GM21576 (cell line): ENCODE results near the gene HECA.
"Not testable (repeated sequence)": the region's sequence is repeated elsewhere in the genome, so short reads cannot be mapped to it uniquely, and the experiment has no call there.

Source experiments
- ATAC-seq: cut with Tn5 transposase; IDR thresholded peaks from one replicate; pipeline ENCODE4 v1.9.1; 2021; ENCODE audit warnings: mild to moderate bottlenecking, moderate library complexity; ENCODE audit not compliant: unreplicated experiment

Gene HECA

DNA sequence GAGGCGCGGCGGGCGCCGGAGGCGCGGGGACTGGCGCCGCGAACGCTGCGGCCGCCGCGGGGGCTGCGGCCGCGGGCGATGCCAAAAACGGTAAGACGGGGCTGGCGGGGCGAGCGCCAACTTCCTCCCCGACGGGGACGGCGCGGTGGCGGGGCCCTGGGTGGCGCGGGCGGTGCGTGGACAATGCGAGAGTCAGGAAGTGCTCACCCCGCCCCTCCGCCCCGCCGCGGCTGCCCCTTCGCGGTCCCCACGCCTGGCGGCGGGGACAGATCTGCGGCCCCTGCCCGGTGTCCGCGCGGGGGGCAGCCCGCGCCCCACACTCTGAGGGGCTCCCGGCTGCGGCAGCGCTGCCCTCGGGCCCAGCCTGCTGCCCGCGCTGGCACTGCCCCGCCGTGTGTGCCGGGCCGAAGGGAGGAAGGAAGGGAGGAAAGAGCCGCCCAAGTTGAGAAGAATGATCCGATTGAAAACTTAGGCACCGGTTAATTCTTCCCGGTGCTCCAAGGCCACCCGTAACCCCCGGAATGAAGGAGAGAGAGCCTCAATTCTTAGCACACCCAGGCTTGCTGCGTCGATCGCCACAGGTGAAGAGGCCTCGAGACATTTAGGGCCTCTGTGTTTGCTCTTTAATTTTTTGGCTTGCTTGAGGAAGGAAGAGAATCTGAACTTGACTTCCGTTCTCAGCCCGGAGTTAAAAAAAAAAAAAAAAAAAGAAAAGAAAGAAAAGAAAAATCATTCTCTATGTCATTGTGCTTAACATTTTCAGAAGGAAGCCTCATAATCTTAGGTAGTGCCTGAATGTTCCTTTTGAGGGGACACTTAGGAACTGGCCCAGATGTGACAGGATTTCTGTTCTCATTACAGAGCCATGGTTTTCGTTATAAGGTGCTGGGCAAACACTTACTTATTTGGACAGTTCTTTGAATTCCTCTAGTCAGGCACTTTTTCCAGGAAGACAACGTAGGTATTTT is 982 bp downstream of the HECA start:
- peak; percentile 36 for ATAC-seq

DNA sequence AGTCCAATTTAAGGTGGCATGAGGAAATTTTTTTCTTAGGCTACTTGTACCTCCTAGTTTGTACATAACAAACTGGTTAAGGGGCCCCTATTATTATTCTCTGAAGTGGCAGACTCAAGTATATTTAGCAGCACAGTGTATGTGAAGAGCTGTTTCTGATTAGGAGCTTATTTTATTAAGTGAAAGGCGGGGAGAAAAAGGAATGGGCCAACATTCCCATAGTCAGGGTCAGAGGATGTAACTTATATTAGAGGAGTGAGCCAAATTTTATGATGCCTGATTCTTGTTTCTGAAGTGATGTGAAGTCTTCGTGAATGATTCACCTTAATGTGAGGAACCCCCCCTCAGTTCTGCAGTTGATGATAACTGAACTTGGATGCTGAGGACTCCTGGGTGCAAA is 2.8 kb downstream of the HECA start:
- ATAC-seq: no peak

DNA sequence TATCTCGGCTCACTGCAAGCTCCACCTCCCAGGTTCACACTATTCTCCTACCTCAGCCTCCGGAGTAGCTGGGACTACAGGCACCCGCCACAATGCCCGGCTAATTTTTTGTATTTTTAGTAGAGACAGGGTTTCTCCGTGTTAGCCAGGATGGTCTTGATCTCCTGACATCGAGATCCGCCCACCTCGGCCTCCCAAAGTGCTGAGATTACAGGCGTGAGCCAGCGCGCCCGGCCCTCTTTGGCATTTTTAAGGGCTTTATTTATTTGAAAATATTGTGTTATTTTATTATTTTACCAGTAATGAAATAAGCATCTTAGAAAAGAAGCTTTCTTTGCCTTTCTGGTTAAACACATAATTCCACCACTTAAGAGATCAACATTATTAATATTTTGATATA is 6.0 kb downstream of the HECA start:
- ATAC-seq: not testable (repeated sequence)

DNA sequence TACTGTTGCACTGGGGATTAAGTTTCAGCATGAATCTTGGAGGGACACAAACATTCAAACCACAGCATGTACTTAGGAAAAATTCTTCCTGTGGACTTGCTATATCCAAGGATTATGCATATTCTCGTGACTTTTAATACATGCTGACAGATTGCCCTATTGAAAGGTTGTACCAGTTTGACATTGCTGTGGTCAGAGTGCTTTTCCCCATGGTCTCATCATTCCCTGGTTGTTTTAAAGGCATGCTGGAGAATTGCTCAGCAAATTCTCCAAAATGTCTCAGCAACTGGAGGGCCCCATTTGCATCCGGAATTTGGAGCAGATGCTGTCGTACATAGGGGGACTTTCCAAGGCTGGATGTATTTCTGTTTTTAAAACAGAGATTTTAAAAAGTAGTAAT is 7.4 kb downstream of the HECA start:
- no peak for ATAC-seq

DNA sequence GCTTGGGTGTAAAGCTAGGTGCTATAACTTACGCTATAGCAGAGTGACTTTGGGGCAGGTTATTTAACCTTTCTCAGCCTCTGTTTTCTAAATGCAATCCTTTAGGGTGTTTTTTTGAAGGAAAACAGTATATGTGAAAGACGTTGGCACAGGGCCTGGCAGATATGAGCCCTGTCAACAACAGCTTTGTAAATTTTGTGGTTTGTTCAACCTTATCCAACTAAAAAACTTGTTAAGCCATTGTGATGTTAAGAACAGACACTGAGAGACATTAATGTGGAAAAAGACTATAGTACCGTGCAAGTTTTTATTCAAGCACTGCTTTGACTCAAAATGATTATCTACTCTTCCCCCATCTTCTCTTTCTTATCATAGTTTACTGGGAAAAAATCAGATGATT is 8.2 kb downstream of the HECA start:
- no peak for ATAC-seq

DNA sequence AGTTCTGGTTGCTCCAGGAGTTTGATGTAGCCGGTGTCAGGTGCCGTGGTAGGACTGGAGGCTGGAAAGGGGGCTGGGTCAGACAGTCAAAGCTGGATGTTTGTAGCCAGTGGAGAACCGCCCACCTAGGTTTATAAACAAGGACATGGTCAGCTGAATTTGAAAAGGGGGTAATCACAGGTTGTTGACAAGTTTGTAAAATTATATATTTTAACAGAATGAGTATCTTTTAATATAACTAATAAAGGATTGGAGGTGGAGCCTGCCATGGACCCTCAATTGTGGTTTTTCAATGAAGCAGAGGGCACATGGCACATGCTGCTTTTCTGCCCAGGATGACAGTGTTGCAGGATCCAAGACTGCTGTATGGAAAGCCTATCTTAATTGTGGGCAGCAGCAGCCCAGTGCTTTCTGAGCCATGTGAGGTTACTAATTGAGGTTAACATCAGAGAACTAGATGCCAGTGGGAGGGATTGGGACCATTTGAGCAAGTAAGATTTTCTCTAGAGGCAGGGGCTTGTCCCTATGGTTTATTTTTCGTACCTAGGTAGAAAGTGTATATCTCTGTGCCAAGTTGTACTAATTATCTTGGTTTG is 9.7 kb downstream of the HECA start:
- no peak for ATAC-seq

DNA sequence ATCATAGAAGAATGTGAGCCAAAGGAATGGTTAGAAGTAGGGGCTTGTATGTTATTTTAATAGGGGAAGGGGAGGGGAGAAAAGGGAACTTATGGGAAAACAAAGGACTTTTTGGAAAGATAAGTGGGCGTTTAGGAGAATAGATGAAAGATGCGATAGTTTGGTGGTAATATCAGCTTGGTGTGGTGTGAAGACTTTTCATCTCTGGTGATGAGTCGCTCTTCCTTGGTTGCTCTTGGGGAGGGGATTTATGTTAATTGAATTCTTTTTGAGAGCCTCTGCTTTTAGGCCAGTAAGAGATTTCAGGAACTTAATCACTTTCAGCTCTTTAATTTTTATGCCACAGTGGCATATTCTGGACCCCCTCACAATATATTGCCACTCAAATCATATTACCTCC is 10.8 kb downstream of the HECA start:
- no peak for ATAC-seq

DNA sequence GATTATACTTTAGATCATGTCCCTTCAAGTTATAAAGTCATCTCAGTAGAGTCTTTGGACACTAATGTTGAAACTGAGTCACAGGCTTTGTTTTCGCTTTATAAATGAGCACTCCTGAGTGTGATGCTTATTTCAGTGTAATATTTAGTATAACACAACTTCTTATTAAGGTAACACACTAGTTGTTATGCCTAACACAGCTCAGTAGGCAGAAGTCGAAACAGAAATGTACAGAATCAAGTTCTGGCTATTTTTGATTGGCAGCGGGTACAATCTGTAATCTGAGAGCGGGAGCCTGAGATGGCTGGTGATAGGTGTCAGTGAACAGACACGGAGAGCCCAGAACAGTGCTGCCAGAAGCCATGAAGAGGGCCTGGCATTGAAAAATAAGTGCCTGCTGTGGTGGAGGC is 11.4 kb downstream of the HECA start:
- no peak for ATAC-seq

DNA sequence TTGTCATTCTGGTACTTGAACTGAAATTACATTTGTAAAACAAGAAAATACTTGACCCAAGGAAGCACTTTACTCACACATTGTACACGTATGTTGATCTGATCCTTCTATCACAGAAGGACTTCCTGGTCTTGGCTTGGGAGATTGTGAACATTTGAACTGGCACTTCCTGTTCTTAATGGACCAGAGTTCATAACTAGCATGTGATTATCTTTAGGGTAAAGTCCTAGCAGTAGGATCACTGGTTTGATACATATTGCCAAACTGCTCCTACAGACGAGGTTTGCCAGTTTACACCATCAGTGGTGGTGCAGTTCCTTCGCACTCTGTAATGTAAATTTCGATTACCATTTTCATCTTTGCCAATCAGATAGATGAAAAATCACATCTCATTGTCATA is 12.7 kb downstream of the HECA start:
- ATAC-seq: no peak

DNA sequence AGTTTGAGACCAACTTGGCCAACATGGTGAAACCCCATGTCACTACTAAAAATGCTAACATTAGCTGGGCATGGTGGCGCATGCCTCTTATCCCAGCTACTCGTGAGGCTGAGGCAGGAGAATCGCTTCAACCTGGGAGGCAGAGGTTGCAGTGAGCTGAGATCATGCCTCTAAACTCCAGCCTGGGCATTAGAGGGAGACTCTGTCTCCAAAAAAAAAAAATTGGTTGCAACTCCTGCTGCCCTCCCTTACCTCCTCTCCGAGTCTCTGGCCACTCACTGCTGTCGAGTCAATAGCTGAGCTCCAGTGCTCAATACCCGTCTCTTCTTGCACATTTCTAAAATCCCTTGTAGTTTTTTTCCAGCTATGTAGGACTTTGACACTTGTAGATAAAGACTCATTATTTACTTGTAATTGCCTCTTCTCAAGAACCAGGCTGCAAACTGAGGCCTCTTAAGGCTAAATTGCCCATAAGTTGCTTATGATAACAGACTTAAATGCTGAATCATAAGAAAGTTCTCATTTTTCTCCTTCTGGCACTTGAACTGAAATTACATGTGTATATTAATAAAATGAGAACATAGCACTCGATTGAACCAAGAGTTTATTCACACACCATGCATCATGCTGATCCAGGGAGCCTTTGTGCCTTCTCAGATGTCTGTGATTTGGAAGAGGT is 13.8 kb downstream of the HECA start:
- no peak for ATAC-seq

DNA sequence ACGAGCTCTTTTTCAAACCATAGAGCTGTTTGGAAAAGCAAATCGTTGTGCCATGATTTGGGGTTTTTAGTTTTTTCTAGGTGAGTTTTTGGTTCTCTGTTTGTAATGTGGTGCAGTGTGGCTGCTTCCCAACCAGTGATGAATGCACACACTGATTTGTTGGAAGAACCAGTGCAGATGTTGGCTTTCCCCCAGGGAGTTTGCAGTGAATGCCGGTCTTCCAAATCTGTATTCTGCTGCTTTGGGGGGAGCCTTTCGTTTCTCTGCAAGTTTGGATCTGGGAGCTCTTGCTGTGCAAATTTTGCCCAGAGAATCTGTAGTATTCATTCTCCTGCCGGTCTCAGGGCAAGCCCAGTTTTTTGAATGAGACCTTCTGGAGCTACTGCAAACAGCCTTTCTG is 14.5 kb downstream of the HECA start:
- ATAC-seq: no peak

DNA sequence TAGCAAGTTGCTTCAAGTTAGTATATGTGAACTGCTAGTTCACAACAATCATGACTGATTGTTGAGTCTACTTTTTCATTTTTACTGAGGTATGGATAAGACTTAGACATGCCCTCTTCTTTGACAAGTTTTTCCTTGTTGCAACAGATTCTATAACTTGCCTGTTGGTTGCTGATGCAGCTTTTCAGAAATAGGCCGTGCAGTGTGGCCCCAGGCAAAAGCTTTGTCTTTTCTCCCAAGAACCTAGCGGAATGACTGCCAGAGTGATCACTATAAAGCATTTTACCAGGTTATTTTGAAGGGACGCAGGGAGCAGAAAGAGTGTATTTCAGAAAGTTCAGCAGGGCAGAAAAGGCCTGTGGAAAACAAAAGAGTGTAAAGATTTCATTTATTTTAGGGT is 16.0 kb downstream of the HECA start:
- no peak for ATAC-seq

DNA sequence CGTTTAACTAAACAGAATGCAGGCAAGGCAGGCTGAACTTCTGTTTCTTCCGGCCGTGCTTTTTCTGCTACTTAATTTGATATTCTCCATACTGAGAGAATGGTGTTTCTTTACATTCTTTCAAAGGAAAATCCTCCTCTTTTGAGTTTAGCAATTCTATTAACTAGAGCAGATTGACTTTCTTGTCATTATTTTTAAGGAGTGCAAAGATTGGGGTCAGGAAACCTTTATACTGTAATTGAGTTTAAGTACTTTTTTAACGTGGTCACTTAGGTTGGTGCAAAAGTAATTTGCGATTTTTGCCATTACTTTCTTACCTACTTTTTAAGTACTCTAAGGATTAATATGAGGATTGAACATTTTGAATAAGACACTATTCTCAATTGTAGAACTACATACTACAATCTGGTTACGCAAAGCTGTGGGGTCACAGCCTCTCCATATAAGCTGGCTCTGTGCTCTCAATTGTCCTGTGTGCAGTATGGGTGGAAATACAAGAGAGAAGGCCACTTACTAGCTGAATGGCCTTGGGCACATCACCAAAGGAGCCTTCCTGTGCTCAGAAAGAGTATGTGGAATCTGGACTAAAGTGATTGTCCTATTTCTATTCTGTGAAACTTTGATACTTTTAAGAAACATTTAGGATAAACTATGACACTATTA is 16.7 kb downstream of the HECA start:
- ATAC-seq: no peak

DNA sequence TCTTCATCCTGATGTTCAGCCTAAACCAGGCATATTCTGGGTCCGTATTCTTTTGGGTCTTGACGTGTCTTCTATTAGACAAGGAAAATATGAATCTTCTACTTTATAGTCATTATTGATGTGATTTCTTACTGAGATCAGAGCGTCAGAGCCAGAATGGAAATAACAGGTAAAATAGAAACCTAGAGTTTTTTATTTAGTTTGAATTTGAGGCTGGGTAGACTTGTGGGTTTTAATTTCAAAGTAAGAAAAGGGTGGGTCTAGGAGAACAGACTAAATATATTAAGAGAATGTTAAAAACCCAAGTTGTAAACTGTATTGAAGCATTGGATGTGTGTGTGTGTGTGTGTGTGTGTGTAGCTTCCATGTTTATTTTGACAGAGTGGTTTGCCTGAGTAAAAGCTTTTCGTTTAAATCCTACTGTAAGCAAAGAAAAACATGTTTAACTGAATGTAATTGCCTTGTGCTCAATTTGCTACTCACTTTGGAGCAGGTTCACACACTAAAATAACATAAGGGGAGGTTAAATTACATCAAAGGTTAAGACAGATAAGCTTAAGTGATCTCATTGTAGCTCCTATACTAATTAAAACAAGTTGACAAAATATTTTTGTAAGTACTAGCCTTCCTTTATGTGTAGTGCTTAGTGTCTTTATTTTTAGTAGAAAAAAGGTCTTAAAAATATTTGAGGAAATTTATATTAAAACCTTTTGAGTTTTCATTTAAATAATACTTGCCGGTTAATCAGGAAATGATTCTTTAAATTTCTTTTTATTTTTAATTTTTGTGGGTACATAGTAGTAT is 17.4 kb downstream of the HECA start:
- no peak for ATAC-seq

DNA sequence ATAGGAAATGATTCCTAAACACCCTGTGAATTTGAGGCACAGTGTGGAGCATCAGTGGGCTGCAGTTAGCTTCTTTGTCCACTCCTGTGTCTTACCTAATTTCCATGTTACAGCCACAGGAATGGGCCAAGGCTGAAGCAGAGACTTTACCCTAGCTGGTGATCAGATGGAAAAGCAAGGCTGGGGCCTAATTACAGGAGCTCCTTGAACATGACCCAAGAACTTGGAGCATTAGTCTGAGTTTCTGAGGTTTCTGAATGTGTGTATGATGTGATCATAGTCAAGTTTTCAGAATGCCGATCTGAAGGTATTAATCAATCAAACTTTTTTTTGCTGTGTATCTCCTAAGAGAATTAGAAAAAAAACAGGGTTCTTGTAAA is 18.0 kb downstream of the HECA start:
- no peak for ATAC-seq

DNA sequence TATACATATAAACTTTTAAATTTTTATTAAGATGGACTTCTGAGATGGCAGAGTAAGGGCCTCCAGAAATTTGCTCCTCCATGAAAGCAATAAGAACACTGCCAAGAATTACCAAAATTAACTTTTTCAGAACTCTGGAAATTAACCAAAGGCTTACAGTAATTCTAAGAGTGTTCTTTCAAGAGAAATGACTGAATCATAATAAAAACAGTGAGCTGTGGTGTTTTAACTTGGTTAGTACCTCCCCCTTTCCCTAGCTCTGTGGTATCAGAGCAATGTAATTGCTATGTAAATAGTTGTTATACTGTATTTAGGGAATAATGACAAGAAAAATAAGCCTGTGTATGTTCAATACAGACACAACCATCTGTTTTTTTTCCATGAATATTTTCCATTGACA is 19.0 kb downstream of the HECA start:
- ATAC-seq: no peak

DNA sequence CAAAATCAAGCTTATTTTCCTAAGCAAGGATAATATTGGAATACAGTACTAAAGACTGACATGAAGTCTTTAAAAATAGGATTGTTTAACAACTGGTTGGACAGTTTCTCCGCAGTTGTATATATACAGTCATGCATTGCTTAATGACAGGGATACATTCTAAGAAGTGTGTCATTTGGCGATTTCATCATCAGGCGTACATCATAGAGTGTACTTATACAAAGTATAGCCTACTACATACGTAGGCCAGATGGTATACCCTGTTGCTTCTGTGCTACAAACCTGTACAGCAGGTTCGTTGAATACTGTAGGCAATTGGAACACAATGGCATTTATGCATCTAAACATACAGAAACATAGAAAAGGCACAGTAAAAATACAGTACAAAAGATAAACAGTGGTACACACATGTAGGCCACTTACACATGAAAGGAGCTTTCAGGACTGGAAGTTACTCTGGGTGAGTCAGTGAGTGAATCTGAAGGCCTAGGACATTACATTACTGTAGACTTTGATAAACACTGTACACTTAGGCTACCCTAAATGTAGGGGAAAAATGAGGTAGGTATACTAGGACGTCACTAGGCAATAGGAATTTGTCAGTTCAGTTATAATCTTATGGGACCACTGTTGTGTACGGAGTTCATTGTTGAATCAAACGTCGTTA is 20.1 kb downstream of the HECA start:
- no peak for ATAC-seq

DNA sequence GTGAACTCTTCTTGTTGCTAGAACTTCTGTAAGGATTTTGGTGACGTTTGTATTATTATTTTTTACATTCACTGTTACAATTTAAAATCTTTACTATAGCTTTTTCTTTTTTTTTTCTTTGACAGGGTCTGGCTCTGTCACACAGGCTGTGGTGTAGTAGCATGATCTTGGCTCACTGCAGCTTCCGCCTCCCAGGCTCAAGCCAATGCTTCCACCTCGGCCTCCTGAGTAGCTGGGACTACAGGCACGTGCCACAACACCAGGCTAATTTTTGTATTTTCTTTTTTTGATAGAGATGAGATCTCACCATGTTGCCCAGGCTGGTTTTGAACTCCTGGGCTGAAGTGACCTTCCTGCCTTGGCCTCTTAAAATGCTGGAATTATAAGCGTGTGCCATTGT is 21.2 kb downstream of the HECA start:
- no peak for ATAC-seq

DNA sequence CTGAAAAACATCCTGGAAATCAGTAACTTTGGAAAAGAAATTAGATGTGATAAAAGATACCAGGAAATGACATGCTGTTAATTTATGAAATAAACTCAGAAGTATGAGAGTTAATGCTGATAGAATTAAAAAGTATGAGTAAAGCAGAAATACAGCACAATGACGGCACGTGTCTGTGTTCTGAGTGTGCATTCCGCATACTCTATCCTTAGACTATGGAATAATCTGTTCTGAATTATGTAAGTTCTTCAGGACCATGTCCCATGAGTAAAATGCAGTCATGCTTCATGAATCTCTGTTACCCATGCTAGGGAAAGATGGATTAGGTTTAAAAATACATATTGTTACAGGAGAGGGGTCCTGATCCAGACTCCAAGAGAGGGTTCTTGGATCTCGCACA is 21.7 kb downstream of the HECA start:
- ATAC-seq: no peak

DNA sequence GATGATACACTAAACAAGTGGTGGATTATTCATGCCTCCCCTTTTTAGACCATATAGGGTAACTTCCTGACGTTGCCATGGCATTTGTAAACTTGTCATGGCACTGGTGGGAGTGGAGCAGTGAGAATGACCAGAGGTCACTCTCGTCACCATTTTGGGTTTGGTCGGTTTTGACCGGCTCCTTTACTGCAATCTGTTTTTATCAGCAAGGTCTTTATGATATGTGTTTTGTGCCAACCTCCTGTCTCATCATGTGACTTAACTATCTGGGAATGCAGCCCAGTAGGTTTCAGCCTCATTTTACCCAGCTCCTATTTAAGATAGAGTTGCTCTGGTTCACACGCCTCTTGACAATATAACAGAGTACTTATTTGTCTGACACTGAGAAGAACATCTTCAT is 22.2 kb downstream of the HECA start:
- ATAC-seq: not testable (repeated sequence)
